ENCODE results near the gene CXCL8.

GRCh38 chr4:73691759-73692158 is 48.6 kb upstream of the CXCL8 start:
- TF ChIP-seq CTCF (IDR thresholded peaks at IDR 0.05; ENCODE audit: control extremely low read depth in 1 of 3, insufficient read depth in 1 of 3, low read depth in 1 of 3, low read length in 3 of 3) (no peak), RFX5 (IDR thresholded peaks at IDR 0.05; ENCODE audit: borderline replicate concordance, low read depth, low read length) (no peak), EP300 (IDR thresholded peaks at IDR 0.05; ENCODE audit: borderline replicate concordance in 1 of 2, low read depth in 2 of 2, low read length in 2 of 2) (no peak), TAF1 (IDR thresholded peaks at IDR 0.05; ENCODE audit: low read depth, low read length) (no peak), JUN (IDR thresholded peaks at IDR 0.05; ENCODE audit: low read depth, low read length) (no peak), RBBP5 (IDR thresholded peaks at IDR 0.05; ENCODE audit: borderline replicate concordance, low read depth, low read length) (no peak), ATF3 (IDR thresholded peaks at IDR 0.05; ENCODE audit: insufficient read depth, low read depth, low read length) (no peak), POLR2A (IDR thresholded peaks at IDR 0.05; ENCODE audit: control extremely low read depth in 1 of 2, low read depth in 2 of 2, low read length in 2 of 2) (no peak), KDM1A (IDR thresholded peaks at IDR 0.05; ENCODE audit: borderline replicate concordance, low read length) (no peak), EZH2 (IDR thresholded peaks at IDR 0.05; ENCODE audit: low read depth, low read length, severe bottlenecking) (no peak), CHD2 (IDR thresholded peaks at IDR 0.05; ENCODE audit: low read length) (no peak)

Measured in H1 (cell line).